GM23338 (cell line): ENCODE measurements around the gene DBET. TPM values are rescaled to one million over a fixed set of nuclear protein-coding genes. Genes with fewer than 3 reads are reported as not detected.
"Not testable (repeated sequence)": the region's sequence is repeated elsewhere in the genome, so short reads cannot be mapped to it uniquely, and the experiment has no call there.

ENCODE experiments used
- ATAC-seq: fragments of 200-7000 bp; cut with Tn5 transposase; 3 replicates; pipeline ENCODE4 v1.9.1; 2020
- DNase-seq: peaks from one replicate; pipeline ENCODE4 v3.0.0-alpha.2; 2015; ENCODE audit warnings: low spot score
- H2AFZ ChIP-seq: fragments of 200-600 bp; sonication (generic); 2 replicates; pipeline ENCODE4 v1.8.0; 2016; ENCODE audit warnings: antibody characterized with exemption, mild to moderate bottlenecking, moderate library complexity
- H3F3A ChIP-seq: fragments of 200-600 bp; sonication (generic); replicated peaks from 2 replicates; pipeline ENCODE4 v1.8.0; 2017; ENCODE audit warnings: antibody characterized with exemption, mixed run types, low read depth
- H3K27ac ChIP-seq: fragments of 200-600 bp; sonication (generic); 2 replicates; pipeline ENCODE4 v1.6.1; 2016; ENCODE audit warnings: low read depth
- H3K27me3 ChIP-seq: fragments of 200-600 bp; sonication (generic); 2 replicates; pipeline ENCODE4 v1.8.0; 2016; ENCODE audit warnings: mild to moderate bottlenecking, mixed run types, moderate library complexity; ENCODE audit not compliant: insufficient read depth
- H3K36me3 ChIP-seq: fragments of 200-600 bp; sonication (generic); 2 replicates; pipeline ENCODE4 v1.8.0; 2016; ENCODE audit warnings: mild to moderate bottlenecking; ENCODE audit not compliant: insufficient read depth
- H3K4me1 ChIP-seq: fragments of 200-600 bp; sonication (generic); 2 replicates; pipeline ENCODE4 v1.8.0; 2016; ENCODE audit warnings: mild to moderate bottlenecking, moderate library complexity; ENCODE audit not compliant: insufficient read depth
- H3K4me2 ChIP-seq: fragments of 200-600 bp; sonication (generic); 2 replicates; pipeline ENCODE4 v1.7.1; 2017; ENCODE audit warnings: mixed run types
- H3K4me3 ChIP-seq: fragments of 200-600 bp; sonication (generic); 2 replicates; pipeline ENCODE4 v1.6.1; 2016; ENCODE audit warnings: mixed run types
- H3K79me2 ChIP-seq: fragments of 200-600 bp; sonication (generic); replicated peaks from 2 replicates; pipeline ENCODE4 v1.8.0; 2017; ENCODE audit warnings: mild to moderate bottlenecking; ENCODE audit not compliant: insufficient read depth
- H3K9me2 ChIP-seq: fragments of 200-600 bp; sonication (generic); 2 replicates; pipeline ENCODE4 v1.8.0; 2017; ENCODE audit not compliant: insufficient read depth
- H4K20me1 ChIP-seq: fragments of 200-600 bp; sonication (generic); replicated peaks from 2 replicates; pipeline ENCODE4 v1.8.0; 2017; ENCODE audit warnings: mild to moderate bottlenecking; ENCODE audit not compliant: insufficient read depth
- H3K27ac Mint-ChIP-seq: 2 replicates; pipeline ENCODE4 v1.8.0; 2020; ENCODE audit warnings: inconsistent platforms, mild to moderate bottlenecking, moderate library complexity, mixed read lengths
- H3K27me3 Mint-ChIP-seq: 3 replicates; pipeline ENCODE4 v1.8.0; 2022; ENCODE audit warnings: low read depth, mild to moderate bottlenecking, moderate library complexity, mixed read lengths, inconsistent platforms; ENCODE audit not compliant: insufficient read depth, poor library complexity
- H3K36me3 Mint-ChIP-seq: 3 replicates; pipeline ENCODE4 v1.8.0; 2021; ENCODE audit warnings: low read depth, mild to moderate bottlenecking, inconsistent platforms, moderate library complexity, mixed read lengths
- H3K4me1 Mint-ChIP-seq: 3 replicates; pipeline ENCODE4 v1.8.0; 2020; ENCODE audit warnings: mild to moderate bottlenecking, inconsistent platforms, mixed read lengths
- H3K4me3 Mint-ChIP-seq: 3 replicates; pipeline ENCODE4 v1.8.0; 2021; ENCODE audit warnings: moderate library complexity, mild to moderate bottlenecking, inconsistent platforms, mixed read lengths
- H3K9me3 Mint-ChIP-seq: 3 replicates; pipeline ENCODE4 v1.8.0; 2020; ENCODE audit warnings: moderate library complexity, mild to moderate bottlenecking, inconsistent platforms, mixed read lengths
- EZH2 ChIP-seq: fragments of 200-600 bp; sonication (generic); IDR thresholded peaks from one replicate; pipeline ENCODE4 v1.8.0; 2017; ENCODE audit warnings: antibody characterized with exemption, mild to moderate bottlenecking, low read depth; ENCODE audit not compliant: unreplicated experiment
- EZH2phosphoT487 ChIP-seq: fragments of 200-600 bp; sonication (generic); IDR thresholded peaks from one replicate; pipeline ENCODE4 v1.8.1; 2018; ENCODE audit warnings: antibody characterized with exemption; ENCODE audit not compliant: unreplicated experiment
- polyA plus RNA-seq: library from polyadenylated mRNA; unstranded; fragments of >200 nt; fragmentation: Nextera tagmentation; extraction: Ambion mirVana; gene quantifications from 2 replicates; pipeline ENCODE4 v1.2.1, GENCODE V29; 2016
- total RNA-seq: library from RNA; depleted of rRNA; stranded (reverse); fragments of >200 nt; shearing (Covaris generic); gene quantifications from 2 replicates; pipeline ENCODE4 v1.2.3, GENCODE V29; 2014
- TF ChIP-seq, protein P1 (sequence below), 2 experiments: fragments of 200-600 bp in 1 of 2; sonication (generic) in 1 of 2; conservative IDR thresholded peaks; 2 replicates each; pipeline versions ENCODE4 v1.5.1 to v1.6.1; 2016 to 2017; ENCODE audit warnings: antibody characterized with exemption in 2 of 2, low read depth in 2 of 2, mild to moderate bottlenecking in 2 of 2, moderate library complexity in 1 of 2

DBET gene
- total and polyA plus RNA-seq, 2 experiments from 2014 or later, result 0.08 TPM; not detected in 1

DNA sequence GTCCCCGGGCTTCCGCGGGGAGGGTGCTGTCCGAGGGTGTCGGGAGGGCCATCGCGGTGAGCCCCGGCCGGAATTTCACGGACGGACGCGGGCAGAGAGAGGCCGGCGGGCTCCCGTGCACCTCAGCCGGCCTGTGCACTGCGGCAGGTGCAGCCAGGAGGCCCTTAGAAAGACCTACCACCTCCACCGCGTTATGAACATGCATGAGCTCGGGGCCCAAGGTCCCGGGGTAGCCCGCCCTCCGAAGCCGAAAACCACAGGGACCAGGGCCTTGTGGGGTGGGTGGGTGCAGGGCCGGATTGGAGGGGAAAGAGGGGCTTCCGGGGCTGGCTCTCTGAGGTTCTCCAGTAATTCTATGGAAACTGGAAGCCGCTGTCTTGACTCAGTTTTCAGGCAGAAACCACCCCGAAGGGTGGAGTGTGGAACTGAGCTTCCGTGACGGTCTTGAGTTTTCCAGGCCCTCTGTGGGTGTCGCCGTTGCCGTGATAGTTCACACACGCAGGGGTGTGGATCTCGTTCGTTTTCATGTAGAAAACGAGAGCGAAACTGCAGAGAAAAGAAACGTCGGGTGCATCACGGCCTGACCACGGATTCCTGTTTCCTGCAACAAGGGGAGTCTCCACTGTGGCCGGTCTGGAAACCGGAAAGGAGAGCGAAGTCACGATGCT lies 41.6 kb upstream of the DBET start:
- H3K9me2 ChIP-seq, H3K27ac Mint-ChIP-seq, H3F3A ChIP-seq, ATAC-seq, H3K36me3 ChIP-seq, H3K27ac ChIP-seq, H4K20me1 ChIP-seq, H3K4me3 ChIP-seq, H2AFZ ChIP-seq, H3K4me1 ChIP-seq, H3K36me3 Mint-ChIP-seq, H3K79me2 ChIP-seq, H3K4me2 ChIP-seq: not testable (repeated sequence)
- Mint-ChIP-seq H3K27me3 (peaks cover 47% of the 10 kb centered on the region), H3K4me3 (peak overlapping the region; percentile 57), H3K4me1 (peaks cover 24% of the 10 kb centered on the region), H3K9me3 (peaks cover 28% of the 10 kb centered on the region)
- TF ChIP-seq EZH2phosphoT487 (peak; percentile 53), EZH2 (peak; percentile 95)
- peaks cover 66% of the 10 kb centered on the region for H3K27me3 ChIP-seq
- peak; percentile 6 for DNase-seq

DNA sequence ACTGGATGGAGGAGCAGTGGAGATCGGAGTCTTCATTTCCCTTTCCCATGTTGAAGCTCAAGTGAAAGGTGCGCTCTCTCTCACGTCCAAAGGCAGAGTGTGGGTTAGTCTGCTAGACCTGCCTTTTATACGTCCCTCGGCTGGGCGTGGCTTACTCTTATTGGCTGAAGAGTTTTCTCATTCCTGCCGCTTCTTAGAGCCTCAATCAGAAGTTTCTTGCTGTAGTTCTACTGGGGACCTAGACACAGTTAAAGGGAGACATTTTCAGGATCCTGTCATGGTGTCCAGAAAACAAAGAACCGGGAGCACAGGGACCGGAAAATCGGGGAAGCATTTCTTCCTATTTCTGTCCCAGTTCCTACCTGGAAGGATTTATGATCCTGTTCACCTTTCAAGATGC lies 37.1 kb upstream of the DBET start, which contains the start of gene FRG2:
FRG2 (minus strand) TSS at position 101 of the 400 bp plus-strand sequence; CDS start at position 49, 52 bp downstream.
- not testable (repeated sequence) for H4K20me1 ChIP-seq, H3K27ac Mint-ChIP-seq, H2AFZ ChIP-seq, H3K4me3 ChIP-seq, H3K79me2 ChIP-seq, H3K9me3 Mint-ChIP-seq, ATAC-seq, H3K27ac ChIP-seq, H3F3A ChIP-seq, H3K4me3 Mint-ChIP-seq, H3K4me1 ChIP-seq, H3K9me2 ChIP-seq, DNase-seq, H3K36me3 ChIP-seq, H3K36me3 Mint-ChIP-seq, H3K4me1 Mint-ChIP-seq, H3K4me2 ChIP-seq
- peaks cover 34% of the 10 kb centered on the region for H3K27me3 ChIP-seq
- H3K27me3 Mint-ChIP-seq, result peaks cover 10% of the 10 kb centered on the region

DNA sequence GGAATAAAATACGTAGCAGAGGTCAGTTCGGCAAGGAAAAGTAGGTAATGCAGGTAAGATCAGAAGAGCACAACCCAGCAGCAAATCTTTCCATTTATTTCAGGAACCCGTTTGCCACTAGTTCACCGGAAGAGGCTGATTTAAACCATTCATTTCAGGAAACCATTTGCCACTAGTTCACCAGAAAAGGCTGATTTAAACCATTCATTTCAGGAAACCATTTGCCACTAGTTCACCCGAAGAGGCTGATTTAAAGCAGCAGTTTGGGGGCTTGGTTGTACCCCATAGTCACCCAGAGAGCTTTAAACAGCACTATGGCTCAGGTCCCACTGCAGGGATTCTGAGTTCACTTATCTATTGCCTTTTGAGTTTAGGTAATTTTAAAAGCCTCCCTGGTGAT lies 33.0 kb upstream of the DBET start:
- not testable (repeated sequence) for ATAC-seq, H3K4me3 ChIP-seq, H3K4me3 Mint-ChIP-seq, DNase-seq, H3K79me2 ChIP-seq, H3F3A ChIP-seq, H3K4me2 ChIP-seq, H3K27ac ChIP-seq, H3K4me1 Mint-ChIP-seq, H3K36me3 ChIP-seq, H4K20me1 ChIP-seq, H3K27me3 Mint-ChIP-seq, H2AFZ ChIP-seq, H3K9me2 ChIP-seq, H3K36me3 Mint-ChIP-seq, H3K27ac Mint-ChIP-seq, H3K4me1 ChIP-seq
- H3K9me3 Mint-ChIP-seq, result peaks cover 13% of the 10 kb centered on the region; the same call in 1 of the 3 replicates
- H3K27me3 ChIP-seq, result peaks cover 26% of the 10 kb centered on the region

DNA sequence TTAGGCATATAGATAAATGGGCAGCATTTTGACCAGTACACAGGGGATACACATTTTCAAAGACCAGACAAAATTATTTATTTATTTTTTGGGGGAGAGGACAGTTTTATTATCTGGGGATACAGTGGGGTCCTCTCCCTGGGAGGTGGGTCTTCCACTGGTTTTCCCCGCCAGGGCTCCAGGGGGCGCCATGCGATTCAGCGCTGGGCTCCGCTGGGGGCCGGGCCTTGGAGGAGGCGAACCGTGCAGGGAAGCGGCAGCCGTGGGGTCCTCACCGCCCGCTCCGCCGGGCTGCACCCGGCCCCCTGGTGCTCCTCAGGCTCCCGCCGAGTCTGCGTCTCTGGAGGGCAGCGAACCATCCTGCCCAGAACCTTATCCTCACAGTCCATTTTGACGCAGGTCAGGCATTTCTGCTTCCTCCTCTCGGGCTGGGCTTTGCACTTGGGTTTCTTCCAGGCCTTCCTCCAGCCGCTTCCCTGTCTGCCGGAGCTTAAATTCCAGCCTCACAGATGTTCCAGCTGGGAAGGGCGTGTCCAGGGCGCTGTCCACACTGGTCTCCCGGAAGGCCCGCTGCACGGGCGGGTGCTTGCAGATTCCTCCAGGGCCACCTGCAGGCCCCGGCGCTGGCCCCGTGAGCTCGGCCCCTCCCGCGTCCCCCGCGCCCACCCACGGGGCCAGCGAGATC lies 26.5 kb upstream of the DBET start:
- H3K4me1 ChIP-seq, H3K27ac ChIP-seq, DNase-seq, H3K27ac Mint-ChIP-seq, H3F3A ChIP-seq, H3K4me1 Mint-ChIP-seq, H2AFZ ChIP-seq, H3K9me2 ChIP-seq, H3K79me2 ChIP-seq, H3K4me2 ChIP-seq, H3K36me3 Mint-ChIP-seq, ATAC-seq, H3K4me3 ChIP-seq, H3K36me3 ChIP-seq, H4K20me1 ChIP-seq: not testable (repeated sequence)
- H3K9me3 Mint-ChIP-seq, result peaks cover 17% of the 10 kb centered on the region; the same call in 1 of the 3 replicates
- TF ChIP-seq, protein P1, sequence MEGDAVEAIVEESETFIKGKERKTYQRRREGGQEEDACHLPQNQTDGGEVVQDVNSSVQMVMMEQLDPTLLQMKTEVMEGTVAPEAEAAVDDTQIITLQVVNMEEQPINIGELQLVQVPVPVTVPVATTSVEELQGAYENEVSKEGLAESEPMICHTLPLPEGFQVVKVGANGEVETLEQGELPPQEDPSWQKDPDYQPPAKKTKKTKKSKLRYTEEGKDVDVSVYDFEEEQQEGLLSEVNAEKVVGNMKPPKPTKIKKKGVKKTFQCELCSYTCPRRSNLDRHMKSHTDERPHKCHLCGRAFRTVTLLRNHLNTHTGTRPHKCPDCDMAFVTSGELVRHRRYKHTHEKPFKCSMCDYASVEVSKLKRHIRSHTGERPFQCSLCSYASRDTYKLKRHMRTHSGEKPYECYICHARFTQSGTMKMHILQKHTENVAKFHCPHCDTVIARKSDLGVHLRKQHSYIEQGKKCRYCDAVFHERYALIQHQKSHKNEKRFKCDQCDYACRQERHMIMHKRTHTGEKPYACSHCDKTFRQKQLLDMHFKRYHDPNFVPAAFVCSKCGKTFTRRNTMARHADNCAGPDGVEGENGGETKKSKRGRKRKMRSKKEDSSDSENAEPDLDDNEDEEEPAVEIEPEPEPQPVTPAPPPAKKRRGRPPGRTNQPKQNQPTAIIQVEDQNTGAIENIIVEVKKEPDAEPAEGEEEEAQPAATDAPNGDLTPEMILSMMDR (conservative IDR thresholded peaks at IDR 0.05; ENCODE audit: low read depth in 2 of 2), result peak in 1 of 2 experiments; percentile 40; a peak in 2 of 4 replicates
- peak overlapping the region; percentile 27; the same call in 1 of the 3 replicates for H3K4me3 Mint-ChIP-seq
- peaks cover 64% of the 10 kb centered on the region for H3K27me3 ChIP-seq
- peaks cover 25% of the 10 kb centered on the region for H3K27me3 Mint-ChIP-seq

DNA sequence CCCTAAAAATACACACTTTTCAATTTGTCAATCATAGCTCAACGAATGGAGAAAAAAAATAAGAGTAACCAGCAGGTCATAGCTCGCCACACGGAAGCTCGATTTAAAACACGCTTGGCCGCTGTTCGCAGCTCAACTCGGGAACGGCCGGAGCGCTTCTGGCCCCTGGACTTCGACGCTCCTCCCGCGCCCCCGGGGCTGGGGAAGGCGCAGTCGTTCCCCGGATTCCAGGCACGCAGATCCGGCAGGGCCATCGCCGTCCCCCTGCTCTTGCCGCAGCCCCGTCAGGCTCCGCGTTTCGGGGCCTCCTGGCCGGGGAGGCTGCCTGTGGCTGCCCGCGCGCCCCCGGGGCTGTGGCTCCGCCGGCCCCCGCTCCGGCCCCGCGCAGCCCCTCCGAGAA lies 23.4 kb upstream of the DBET start:
- not testable (repeated sequence) for ATAC-seq, H3K4me1 ChIP-seq, H3K4me2 ChIP-seq, H3K4me3 ChIP-seq, H3K9me3 Mint-ChIP-seq, H3K9me2 ChIP-seq, H4K20me1 ChIP-seq, H3K36me3 ChIP-seq, H3K36me3 Mint-ChIP-seq, H3F3A ChIP-seq, H2AFZ ChIP-seq, H3K4me1 Mint-ChIP-seq, H3K27ac ChIP-seq, H3K27ac Mint-ChIP-seq, H3K4me3 Mint-ChIP-seq, H3K79me2 ChIP-seq
- peaks cover 25% of the 10 kb centered on the region for H3K27me3 Mint-ChIP-seq
- peaks cover 62% of the 10 kb centered on the region for H3K27me3 ChIP-seq
- DNase-seq, result peak; percentile 32
